ENCODE results near the gene CSRP3.

The CSRP3 gene

GRCh38 chr11:19226378-19227195 is 24.8 kb upstream of the CSRP3 start:
- no peak for TF ChIP-seq CTCF (conservative IDR thresholded peaks at IDR 0.05; ENCODE audit: low read length)
- no peak for TF ChIP-seq EZH2phosphoT487 (IDR thresholded peaks at IDR 0.05; ENCODE audit: borderline replicate concordance)
- H3K4me1 ChIP-seq (ENCODE audit: insufficient read depth, low read length, poor library complexity, severe bottlenecking), result peaks cover 5% of the 10 kb centered on the region
- no peak overlapping the region for H3K9ac ChIP-seq (ENCODE audit: low read depth, low read length, poor library complexity, severe bottlenecking)
- H3K27me3 ChIP-seq (ENCODE audit: insufficient read depth, low read length, poor library complexity, severe bottlenecking), result no peaks in the 10 kb centered on the region
- H3K36me3 ChIP-seq (ENCODE audit: insufficient read depth, low read length), result peaks cover 42% of the 10 kb centered on the region; the same call in 1 of the 2 replicates
- H4K20me1 ChIP-seq (ENCODE audit: insufficient read depth, low read length, poor library complexity, severe bottlenecking), result no peaks in the 10 kb centered on the region
- H3K4me3 ChIP-seq (ENCODE audit: low read length, poor library complexity, severe bottlenecking), result no peak overlapping the region
- H2AFZ ChIP-seq (ENCODE audit: low read length), result no peak overlapping the region
- H3K4me2 ChIP-seq (ENCODE audit: low read depth, low read length, poor library complexity, severe bottlenecking), result no peak overlapping the region
- H3K9me2 ChIP-seq (replicated peaks; ENCODE audit: low read depth, low read length), result no peaks in the 10 kb centered on the region
- no peaks in the 10 kb centered on the region; the same call in 1 of the 2 replicates for H3K9me3 ChIP-seq (ENCODE audit: insufficient read depth, low read depth, low read length)
- H3K79me2 ChIP-seq (ENCODE audit: insufficient read depth, low read length), result no peaks in the 10 kb centered on the region
- no peaks in the 10 kb centered on the region for H3F3A ChIP-seq (ENCODE audit: low read depth)

- no peak overlapping the region for H3K9ac ChIP-seq (ENCODE audit: low read depth, low read length, poor library complexity, severe bottlenecking)
- H3K4me1 ChIP-seq (ENCODE audit: insufficient read depth, low read length, poor library complexity, severe bottlenecking), result peaks cover 9% of the 10 kb centered on the region
- H3F3A ChIP-seq (ENCODE audit: low read depth), result no peaks in the 10 kb centered on the region
- H3K4me2 ChIP-seq (ENCODE audit: low read depth, low read length, poor library complexity, severe bottlenecking), result no peak overlapping the region
- no peaks in the 10 kb centered on the region; the same call in 1 of the 2 replicates for H3K9me3 ChIP-seq (ENCODE audit: insufficient read depth, low read depth, low read length)
- H2AFZ ChIP-seq (ENCODE audit: low read length), result no peak overlapping the region
- H4K20me1 ChIP-seq (ENCODE audit: insufficient read depth, low read length, poor library complexity, severe bottlenecking), result no peaks in the 10 kb centered on the region
- H3K27me3 ChIP-seq (ENCODE audit: insufficient read depth, low read length, poor library complexity, severe bottlenecking), result no peaks in the 10 kb centered on the region
- no peak for TF ChIP-seq EZH2phosphoT487 (IDR thresholded peaks at IDR 0.05; ENCODE audit: borderline replicate concordance)
- no peaks in the 10 kb centered on the region for H3K79me2 ChIP-seq (ENCODE audit: insufficient read depth, low read length)
- H3K9me2 ChIP-seq (replicated peaks; ENCODE audit: low read depth, low read length), result no peaks in the 10 kb centered on the region
- no peak overlapping the region for H3K4me3 ChIP-seq (ENCODE audit: low read length, poor library complexity, severe bottlenecking)
- peaks cover 37% of the 10 kb centered on the region; the same call in 1 of the 2 replicates for H3K36me3 ChIP-seq (ENCODE audit: insufficient read depth, low read length)
These were observed 23.8 kb upstream of the CSRP3 start for GRCh38 chr11:19225581-19225980.

- peaks cover 33% of the 10 kb centered on the region; the same call in 1 of the 2 replicates for H3K36me3 ChIP-seq (ENCODE audit: insufficient read depth, low read length)
- no peak overlapping the region for H2AFZ ChIP-seq (ENCODE audit: low read length)
- no peaks in the 10 kb centered on the region for H3K27me3 ChIP-seq (ENCODE audit: insufficient read depth, low read length, poor library complexity, severe bottlenecking)
These were observed 23.3 kb upstream of the CSRP3 start for GRCh38 chr11:19225123-19225522.

More at GRCh38 chr11:19225123-19225522, 23.3 kb upstream of the CSRP3 start:
- H3K9me2 ChIP-seq (replicated peaks; ENCODE audit: low read depth, low read length), result no peaks in the 10 kb centered on the region
- H4K20me1 ChIP-seq (ENCODE audit: insufficient read depth, low read length, poor library complexity, severe bottlenecking), result no peaks in the 10 kb centered on the region
- no peak overlapping the region for H3K9ac ChIP-seq (ENCODE audit: low read depth, low read length, poor library complexity, severe bottlenecking)
- H3F3A ChIP-seq (ENCODE audit: low read depth), result no peaks in the 10 kb centered on the region
- H3K4me1 ChIP-seq (ENCODE audit: insufficient read depth, low read length, poor library complexity, severe bottlenecking), result peaks cover 9% of the 10 kb centered on the region
- H3K4me3 ChIP-seq (ENCODE audit: low read length, poor library complexity, severe bottlenecking), result no peak overlapping the region
- H3K9me3 ChIP-seq (ENCODE audit: insufficient read depth, low read depth, low read length), result no peaks in the 10 kb centered on the region; the same call in 1 of the 2 replicates
- no peaks in the 10 kb centered on the region for H3K79me2 ChIP-seq (ENCODE audit: insufficient read depth, low read length)
- no peak overlapping the region for H3K4me2 ChIP-seq (ENCODE audit: low read depth, low read length, poor library complexity, severe bottlenecking)
- no peak for TF ChIP-seq EZH2phosphoT487 (IDR thresholded peaks at IDR 0.05; ENCODE audit: borderline replicate concordance)
- no peak for TF ChIP-seq CTCF (conservative IDR thresholded peaks at IDR 0.05; ENCODE audit: low read length)

Data from Loucy (cell line).